ENCODE measurements around the gene LTA. TPM values are rescaled to one million over a fixed set of nuclear protein-coding genes. Genes with fewer than 3 reads are reported as not detected.

LTA gene
- total RNA-seq, 6 donors from 2014 or later: 1.6 to 1.8 TPM; not detected in 4

DNA sequence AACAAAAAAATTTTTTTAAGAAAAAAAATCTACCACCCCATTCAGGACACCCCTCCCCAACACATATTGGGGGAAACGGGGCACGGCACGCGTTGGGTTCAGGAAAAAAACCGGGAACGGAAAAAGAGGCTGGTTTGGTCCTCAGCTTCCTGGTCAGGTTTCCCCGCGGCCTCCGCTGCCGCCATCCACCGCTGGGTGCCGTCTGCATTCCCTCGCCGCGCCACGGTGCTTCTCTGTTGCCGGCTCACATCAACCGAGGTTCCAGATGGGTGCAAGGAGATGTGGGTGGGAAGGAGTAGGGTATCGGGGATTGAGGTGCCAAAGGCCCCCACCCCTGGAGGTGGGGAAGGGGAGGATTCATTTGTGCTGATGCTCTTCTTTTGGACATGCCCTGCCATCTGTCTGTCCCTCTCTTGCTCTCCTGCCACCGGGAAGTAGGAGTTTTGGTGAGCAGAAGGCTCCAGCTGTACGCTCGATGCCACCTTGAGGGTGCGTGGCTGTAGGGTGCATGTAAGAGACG is 37.5 kb upstream of the LTA start:
- H3K4me1 ChIP-seq: peaks cover 10 to 15% (median 15%) of the 10 kb centered on the region in 4 donors
- ATAC-seq (ENCODE audit: low FRiP score in 2 of 2) (no peak), DNase-seq (peak in 1 of 2 donors; percentile 64)
- WGBS, 2 donors: 90 to 92% methylated on average over 24 of the region's 24 CpGs
- no peak overlapping the region for H3K27ac ChIP-seq
- TF ChIP-seq POLR2A (IDR thresholded peaks at IDR 0.05) (no peak), POLR2AphosphoS5 (IDR thresholded peaks at IDR 0.05) (no peak), EP300 (IDR thresholded peaks at IDR 0.05) (no peak), CTCF (IDR thresholded peaks at IDR 0.05) (no peak)
- no peak overlapping the region for H3K4me3 ChIP-seq
- H3K36me3 ChIP-seq: peaks cover 56 to 100% (median 98%) of the 10 kb centered on the region in 4 donors
- no peaks in the 10 kb centered on the region for H3K27me3 ChIP-seq
- H3K9me3 ChIP-seq: no peaks in the 10 kb centered on the region

DNA sequence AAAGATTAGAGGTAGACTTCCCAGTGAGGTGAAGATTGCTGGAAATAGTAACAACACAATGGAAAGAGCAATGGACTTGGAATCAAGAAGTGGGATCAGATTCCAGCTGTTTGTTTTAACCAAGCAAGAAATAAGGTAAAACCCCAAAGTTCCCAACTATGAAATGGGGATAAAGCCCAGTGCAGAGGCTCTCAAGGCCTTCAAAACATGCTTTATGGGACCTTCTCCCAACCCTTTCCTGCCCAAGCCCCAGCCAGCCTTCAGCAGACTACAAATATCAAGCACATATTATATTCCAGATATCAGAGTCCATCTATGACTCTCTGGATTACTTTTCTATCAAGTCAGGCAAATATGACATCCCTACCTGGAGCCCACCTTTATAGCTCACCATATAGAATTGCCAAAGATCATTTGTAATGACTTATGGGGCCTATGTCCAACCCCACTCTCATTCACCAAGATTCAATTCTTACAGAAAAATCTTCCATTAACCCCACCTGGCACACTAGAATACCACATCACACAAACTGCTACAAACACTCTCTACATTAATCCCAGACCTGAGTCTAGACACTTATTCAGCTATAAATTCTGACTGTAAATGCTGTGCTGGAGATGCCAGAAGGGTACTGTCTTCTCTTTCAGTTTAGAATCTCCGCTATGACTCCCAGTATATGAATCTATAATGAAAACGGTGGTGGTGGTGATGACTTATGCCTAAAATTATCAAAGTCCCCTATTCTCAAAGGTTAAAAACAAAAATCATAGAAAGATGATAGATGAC is 36.4 kb upstream of the LTA start:
- Histone ChIP-seq H3K36me3 (peaks cover 54 to 97% (median 93%) of the 10 kb centered on the region in 4 donors), H3K4me1 (peaks cover 21 to 27% (median 26%) of the 10 kb centered on the region in 4 donors), H3K4me3 (no peak overlapping the region), H3K9me3 (no peaks in the 10 kb centered on the region), H3K27ac (no peak overlapping the region), H3K27me3 (no peaks in the 10 kb centered on the region)
- no peak for ATAC-seq (ENCODE audit: low FRiP score in 2 of 2)
- WGBS, 2 donors: 43 to 70% methylated on average over 2 of the region's 2 CpGs
- TF ChIP-seq EP300 (IDR thresholded peaks at IDR 0.05) (no peak), CTCF (IDR thresholded peaks at IDR 0.05) (no peak), POLR2A (IDR thresholded peaks at IDR 0.05) (no peak), POLR2AphosphoS5 (IDR thresholded peaks at IDR 0.05) (no peak)
- DNase-seq: no peak

DNA sequence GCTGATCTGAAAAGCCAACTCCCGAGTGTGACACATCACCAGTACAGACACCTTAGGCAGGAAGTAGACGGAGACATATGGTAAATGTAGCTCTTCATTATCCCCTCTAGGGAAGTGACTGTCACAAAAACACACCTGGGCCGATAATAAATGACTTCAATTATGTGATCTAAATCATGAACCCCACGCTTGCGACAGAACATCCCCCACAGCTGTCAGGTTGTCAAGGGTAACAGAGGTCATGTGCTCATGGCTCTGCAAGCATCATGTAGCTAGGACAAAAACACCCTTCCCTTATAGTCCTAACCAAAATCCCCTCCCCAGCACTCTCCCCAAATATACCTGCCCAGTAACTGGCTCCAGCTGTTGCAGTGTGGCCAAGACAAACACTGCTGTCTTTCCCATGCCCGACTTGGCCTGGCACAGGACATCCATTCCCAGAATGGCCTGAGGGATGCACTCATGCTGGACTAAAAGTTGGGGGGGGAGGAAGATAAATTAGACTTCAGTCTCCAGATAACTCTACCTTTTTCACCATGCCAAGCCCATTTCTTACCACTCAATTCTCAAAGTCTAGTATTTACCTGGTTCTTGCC is 33.2 kb upstream of the LTA start:
- Histone ChIP-seq H3K4me3 (peak overlapping the region in 1 of 4 donors; percentile 60), H3K9me3 (no peaks in the 10 kb centered on the region), H3K36me3 (peaks cover 40 to 66% (median 62%) of the 10 kb centered on the region in 4 donors), H3K27me3 (no peaks in the 10 kb centered on the region), H3K4me1 (peaks cover 28 to 38% (median 35%) of the 10 kb centered on the region in 4 donors), H3K27ac (no peak overlapping the region)
- no peak for DNase-seq
- TF ChIP-seq CTCF (IDR thresholded peaks at IDR 0.05) (no peak), EP300 (IDR thresholded peaks at IDR 0.05) (no peak), POLR2A (IDR thresholded peaks at IDR 0.05) (no peak), POLR2AphosphoS5 (IDR thresholded peaks at IDR 0.05) (no peak)
- 51 to 57% methylated on average over 6 of the region's 6 CpGs for WGBS, 2 donors
- no peak for ATAC-seq (ENCODE audit: low FRiP score in 2 of 2)

GRCh38 chr6:31540640-31541039 is 31.4 kb upstream of the LTA start:
- TF ChIP-seq CTCF (IDR thresholded peaks at IDR 0.05) (no peak), EP300 (IDR thresholded peaks at IDR 0.05) (no peak), POLR2A (IDR thresholded peaks at IDR 0.05) (no peak), POLR2AphosphoS5 (IDR thresholded peaks at IDR 0.05) (no peak)
- WGBS, 2 donors: 15 to 19% methylated on average over 4 of the region's 4 CpGs
- no peaks in the 10 kb centered on the region for H3K9me3 ChIP-seq
- peak overlapping the region; percentile 89 to 99 (median 94) for H3K27ac ChIP-seq
- peaks cover 23 to 48% (median 45%) of the 10 kb centered on the region in 4 donors for H3K36me3 ChIP-seq
- peaks cover 28 to 38% (median 35%) of the 10 kb centered on the region in 4 donors for H3K4me1 ChIP-seq
- ATAC-seq (ENCODE audit: low FRiP score in 2 of 2): no peak
- no peak for DNase-seq
- H3K4me3 ChIP-seq: peak overlapping the region; percentile 60 to 63 (median 62)
- H3K27me3 ChIP-seq: no peaks in the 10 kb centered on the region

All from upper lobe of left lung (tissue), 6 donors.